HG03045 (cell line): ENCODE results near the gene PCNX4.
A peak's percentile ranks its signal among the peaks of the same experiment; 100 is the strongest.

Experiments
- ATAC-seq: cut with Tn5 transposase; IDR thresholded peaks from one replicate; pipeline ENCODE4 v1.9.1; 2021; ENCODE audit warnings: mild to moderate bottlenecking, moderate library complexity; ENCODE audit not compliant: unreplicated experiment

PCNX4 gene

DNA sequence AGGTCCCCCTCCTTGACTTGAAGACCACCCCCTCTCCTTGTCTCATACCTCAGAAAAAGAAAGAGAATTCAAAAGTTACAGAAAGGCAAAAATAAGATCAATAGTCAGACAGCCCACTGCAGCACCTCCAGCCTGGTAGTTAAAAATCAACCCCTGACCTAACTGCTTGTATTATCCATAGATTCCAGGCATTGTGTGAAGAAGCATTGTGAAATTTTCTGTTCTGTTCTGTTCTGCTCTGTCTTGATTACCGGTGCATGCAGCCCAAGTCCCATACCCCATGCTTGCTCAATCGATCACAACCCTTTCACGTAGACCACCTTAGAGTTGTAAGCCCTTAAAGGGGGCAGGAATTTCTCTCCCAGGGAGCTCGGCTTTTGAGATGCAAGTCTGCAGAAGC lies 79.2 kb downstream of the PCNX4 start:
- no peak for ATAC-seq

DNA sequence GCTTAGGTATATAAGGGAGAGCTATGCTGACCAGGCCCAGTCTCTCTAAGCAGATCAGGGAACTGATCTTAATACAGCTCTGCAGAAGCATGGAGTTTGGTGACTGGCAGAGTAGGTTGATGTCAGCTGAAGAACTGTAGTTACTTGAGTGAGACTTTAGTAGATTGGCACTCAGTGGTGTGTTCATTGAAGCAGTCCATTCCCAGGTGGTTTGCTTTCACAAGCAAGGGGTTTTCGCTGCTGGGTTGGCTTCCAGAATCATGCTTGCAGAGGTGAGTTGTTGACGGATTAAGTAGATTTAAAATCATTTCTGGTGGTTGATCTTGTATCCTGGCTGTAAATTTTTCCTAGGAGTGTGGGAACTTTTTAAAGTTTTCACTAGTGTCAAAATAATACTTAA lies 80.0 kb downstream of the PCNX4 start:
- ATAC-seq: no peak

DNA sequence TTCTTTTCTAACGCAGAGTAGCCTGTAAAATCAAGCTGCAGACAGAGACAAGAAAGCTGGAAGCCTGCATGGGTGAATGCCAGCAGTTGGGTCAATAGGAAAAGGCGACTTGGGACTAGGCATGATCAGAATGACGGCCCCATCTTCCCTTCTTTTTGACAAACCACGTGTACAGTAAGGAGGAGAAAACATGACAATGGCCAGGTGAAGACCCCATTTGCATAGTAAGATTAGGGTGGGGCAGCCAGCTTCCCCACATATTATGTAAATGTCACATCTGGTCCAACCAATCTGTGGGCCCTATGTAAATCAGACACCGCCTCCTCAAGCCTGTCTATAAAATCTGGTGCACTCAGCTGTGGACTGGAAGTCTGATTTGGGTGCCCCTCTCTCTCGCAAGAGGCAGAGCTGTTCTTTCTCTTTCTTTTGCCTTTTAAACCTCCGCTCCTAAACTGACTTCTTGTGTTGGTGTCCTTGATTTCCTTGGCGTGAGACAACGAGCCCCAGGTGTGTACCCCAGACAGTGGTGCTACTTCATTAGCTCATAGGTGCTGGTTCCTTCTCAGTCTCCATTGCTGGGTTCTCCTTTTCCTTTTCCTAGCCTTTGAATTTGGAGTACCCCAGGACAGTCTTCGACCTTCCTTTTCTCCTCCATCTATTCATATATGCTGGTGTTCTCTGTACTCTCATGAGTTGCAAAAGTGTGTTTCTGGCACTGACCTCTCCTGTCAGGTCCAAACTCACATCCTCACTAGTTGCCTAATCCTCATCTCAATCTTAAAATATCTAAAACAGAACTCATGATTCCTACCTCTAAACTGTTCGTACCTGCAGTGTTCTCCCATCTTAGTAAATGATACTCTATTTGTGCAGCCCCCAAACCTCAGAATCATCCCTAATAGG lies 82.9 kb downstream of the PCNX4 start:
- no peak for ATAC-seq

DNA sequence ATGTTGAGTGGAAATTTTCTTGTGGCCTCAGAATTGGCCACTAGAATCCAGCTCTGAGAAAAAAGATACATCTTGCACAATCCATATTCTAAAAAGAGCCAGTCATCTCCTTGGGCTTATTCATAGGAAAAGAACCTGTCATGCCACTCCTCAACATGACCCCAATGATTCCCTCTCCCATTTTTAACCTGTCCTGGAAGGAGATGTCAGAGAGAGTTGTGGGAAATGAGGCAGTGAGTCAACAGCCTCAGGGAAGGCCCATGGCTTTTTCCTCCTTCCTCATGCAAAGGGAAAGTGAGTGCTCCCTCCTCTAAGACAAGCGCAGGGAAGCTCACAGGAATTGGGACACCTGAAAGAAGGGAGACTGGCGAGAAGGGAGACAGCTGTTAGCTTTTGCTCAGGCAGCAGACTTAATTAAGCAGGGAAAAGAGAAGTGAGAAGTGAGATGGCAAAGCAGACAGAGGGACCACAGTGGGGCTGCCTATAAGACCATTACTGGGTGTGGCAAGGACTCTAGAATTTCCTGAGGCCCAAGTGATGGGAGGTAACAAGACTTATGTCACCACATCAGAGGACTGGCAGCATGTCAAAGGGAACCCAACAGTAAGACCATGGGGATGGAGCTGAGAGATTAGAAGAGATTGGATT lies 83.7 kb downstream of the PCNX4 start:
- no peak for ATAC-seq

DNA sequence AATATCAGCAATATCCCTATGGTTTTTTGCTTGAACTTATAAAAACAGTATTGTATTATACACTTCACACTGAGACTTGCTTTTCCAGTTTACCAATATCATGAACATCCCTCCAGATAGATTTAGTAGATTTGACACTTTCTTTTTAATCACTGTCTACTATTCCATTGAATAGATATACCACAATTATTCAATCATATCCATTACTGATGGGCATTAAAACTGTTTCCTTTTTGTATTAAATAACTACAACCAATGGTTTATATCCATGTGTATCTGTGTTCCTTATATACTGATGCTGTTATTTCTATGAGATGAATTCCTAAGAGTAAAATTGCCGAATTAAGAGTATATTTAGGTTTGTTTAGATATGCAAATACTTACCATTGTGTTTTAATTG lies 86.4 kb downstream of the PCNX4 start:
- no peak for ATAC-seq

DNA sequence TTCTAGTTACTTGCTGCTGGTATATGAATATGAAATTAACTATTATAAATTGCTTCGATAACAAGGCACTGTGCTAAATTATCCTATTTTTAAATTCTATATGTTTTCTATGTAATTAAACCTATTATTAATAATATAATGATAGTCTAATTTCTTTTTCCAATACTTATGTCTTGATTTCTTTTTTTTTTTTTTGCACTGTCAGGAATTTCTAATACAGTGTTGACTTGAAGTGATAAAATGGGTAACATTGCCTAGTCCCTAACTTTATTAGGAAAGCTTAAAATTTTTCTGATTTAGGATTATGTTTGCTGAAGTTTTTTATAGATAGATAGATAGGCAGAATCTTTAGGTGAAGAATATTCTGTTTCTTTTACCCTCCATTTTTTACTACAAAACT lies 87.1 kb downstream of the PCNX4 start:
- no peak for ATAC-seq

DNA sequence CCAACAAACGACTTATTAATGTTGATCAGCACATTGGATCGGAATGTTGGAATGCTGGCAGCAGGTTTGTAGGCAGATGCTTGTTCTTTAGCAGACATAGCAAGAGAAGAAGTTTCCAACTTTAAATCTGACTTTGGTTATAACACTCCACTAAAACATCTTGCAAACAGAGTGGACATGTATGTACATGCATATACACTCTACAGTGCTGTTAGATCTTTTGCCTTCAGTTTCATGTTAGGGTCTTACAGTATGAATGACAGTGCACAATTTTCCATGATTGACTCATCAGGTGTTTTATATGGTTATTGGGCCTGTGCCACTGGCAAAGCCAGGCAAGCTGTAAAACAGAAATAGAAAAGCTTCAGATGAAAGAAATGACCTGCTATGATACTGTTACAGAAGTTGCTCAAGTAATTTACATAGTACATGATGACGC lies 87.7 kb downstream of the PCNX4 start:
- no peak for ATAC-seq

DNA sequence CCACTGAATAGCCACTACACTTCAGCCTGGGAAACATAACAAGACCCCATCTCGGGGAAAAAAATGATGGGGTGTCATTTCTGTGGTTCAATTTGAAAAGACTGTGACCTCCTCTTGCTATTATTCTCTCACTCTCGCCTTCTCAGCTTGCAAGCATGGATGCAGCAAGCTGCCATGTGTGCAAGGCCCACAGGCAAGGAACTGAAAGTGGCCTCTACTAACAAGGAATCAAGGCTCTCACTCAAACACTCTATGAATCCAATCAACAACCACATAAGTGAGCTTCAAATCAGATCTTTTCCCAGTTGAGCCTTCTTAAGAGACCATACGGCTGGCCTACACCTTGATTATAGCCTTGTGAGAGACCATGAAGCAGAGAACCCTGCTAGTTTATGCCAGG lies 91.4 kb downstream of the PCNX4 start:
- ATAC-seq: no peak

DNA sequence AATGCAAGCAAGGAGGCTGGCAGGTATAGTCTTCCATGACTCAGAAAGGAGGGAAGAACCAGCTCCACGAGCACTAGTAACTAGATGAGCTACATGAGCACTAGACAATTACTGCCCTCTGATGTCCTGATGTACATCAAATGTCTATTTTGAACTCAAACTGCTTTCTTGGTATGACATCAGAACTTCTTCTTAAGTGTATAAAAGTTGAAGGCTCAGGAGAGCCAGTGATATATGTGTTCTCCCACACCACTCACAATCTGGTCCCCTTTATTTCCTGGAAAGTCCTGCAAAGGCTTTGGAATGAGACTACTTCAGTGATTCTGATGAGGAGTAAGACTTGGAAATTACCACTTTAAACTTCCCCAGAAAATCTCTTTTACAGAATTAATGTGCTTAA lies 92.0 kb downstream of the PCNX4 start:
- peak; percentile 48 for ATAC-seq

DNA sequence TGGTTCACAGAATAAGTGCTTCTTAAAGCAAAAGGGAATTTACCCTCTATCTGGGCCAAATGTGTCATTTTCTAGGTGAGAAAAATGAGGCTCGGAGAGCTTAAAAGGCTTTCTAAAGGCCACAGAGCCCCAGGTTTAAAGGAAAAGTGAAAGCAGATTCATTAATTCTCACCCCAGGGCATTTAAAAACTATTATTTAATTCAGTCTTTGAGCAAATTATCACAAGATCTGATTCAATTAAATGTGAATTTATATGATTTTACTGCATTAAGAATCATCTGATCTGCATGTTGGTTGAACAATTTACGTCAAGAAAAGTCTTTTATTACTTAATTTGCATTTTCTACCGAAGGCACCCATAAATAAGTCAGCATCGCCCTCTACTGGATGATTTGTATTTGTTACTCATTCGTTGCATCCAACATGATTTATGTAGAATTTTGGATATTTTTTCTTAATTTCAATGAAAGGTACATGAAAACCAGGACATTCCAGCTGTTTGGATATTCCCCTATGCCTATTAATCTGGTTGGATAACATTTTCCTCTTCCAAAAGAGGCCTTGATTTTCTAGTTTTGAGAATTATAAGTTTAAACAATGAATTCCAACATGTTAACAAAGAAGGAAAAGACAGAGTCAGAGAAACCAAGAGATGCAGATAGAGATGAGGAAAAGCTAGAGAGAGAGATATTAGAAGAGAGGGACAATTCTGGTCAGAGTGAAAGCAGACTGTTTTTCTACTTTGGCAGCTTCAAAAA lies 92.6 kb downstream of the PCNX4 start:
- peak; percentile 45 for ATAC-seq

DNA sequence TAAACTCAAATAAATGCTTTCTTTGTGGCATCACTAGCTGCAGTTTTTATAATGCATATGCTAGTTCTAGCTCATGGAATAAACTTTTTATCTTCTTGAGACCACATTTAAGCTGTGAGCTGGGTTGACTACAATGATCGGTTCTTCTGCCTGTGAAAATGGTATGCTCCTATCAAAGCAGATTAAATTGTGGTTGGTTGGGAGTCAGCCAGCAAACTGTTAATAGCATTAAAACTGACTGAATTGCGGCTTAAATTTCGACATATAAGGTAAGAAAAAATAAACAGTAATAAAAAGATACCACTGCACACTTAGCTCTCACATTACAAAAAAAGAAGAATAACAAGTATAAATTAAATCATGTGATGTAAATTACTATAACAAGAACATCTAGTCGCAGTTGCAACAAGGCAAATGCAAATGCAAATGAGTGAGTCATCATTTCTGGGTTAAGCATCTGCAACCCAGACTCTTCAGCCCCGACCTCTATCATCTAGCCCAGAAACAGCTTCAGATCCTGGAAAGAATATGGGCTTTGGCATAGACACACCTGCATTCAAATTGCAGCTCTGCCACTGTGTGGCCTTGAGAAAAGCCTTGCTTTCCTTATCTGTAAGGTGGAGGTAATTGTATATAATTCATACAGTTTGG lies 93.3 kb downstream of the PCNX4 start:
- no peak for ATAC-seq

DNA sequence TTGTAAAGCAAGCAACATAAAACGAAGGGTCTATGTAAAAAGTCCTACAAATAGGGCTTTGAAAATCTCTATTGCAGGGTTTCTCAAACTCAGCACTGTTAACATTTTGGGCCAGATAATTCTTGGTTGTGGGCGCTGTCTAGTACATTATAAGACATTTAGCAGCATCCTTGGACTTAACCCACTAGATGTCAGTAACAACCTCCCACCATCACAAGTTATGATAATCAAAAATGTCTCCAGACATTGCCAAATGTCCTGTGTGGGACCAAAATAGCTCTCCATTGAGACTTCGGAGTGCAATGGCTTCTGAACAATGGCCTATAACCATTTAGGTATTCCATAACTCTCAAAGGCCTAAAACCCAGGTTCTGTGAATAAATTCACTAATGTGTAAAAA lies 96.4 kb downstream of the PCNX4 start:
- no peak for ATAC-seq

DNA sequence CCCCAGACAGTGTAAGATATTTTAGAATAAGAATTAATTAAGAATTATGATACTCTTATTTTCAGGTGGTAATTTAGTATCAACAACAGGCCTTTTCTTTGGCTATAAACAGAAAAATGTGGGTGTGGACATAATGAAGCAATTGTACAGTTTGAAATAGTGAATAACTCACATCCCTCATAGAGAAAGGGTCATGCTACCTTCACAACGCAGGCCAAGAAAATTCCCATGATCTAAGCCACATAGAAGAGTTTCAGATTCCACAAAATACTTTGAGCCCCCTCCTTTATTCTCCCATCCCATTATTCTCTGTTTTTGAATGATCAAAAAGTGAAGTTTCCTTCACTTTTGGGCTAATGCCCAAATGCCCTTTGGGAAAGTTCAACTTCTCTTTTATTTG lies 97.0 kb downstream of the PCNX4 start:
- ATAC-seq: no peak

DNA sequence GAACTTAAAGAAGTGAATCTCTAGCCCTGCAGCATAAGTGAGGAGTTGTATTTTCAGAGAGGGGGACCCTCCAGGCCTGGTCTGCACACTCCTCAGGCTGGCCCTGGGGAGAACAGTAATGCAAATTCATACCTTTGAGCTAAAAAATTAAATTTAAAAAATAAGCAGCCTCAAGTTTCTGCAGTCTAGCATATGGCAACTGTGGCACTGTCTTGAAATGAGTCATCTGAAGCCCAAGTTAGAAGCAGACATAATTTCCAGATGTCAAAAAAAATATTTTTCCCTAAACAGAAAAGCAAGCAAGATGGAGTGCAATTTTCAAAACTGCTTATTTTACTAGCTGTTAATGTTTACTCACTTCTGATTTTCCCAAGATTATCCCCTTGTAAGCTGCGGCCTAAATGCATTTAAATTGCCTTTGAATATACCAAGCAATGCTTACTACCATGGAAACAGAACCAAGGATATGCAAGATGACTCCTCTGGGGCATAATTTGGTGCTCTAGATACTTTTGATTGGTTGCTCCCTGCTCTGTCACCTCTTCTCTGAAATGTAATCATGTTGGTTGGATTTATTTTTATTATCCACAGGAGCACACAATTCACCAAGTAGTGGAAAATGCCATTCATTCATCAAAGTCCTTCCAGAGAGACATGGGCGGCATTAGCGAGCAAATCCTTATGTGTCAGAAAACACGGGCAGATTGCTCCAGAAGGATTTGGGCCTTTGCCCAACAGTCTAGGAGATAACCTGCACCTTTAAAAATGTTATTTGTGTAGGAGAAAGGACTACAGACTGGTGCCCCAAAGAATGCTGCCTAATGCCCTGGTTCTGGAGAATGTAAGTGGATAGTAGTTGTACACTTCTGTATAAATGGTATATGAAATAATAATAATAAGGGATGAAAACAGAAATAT lies 98.5 kb downstream of the PCNX4 start:
- ATAC-seq: no peak

DNA sequence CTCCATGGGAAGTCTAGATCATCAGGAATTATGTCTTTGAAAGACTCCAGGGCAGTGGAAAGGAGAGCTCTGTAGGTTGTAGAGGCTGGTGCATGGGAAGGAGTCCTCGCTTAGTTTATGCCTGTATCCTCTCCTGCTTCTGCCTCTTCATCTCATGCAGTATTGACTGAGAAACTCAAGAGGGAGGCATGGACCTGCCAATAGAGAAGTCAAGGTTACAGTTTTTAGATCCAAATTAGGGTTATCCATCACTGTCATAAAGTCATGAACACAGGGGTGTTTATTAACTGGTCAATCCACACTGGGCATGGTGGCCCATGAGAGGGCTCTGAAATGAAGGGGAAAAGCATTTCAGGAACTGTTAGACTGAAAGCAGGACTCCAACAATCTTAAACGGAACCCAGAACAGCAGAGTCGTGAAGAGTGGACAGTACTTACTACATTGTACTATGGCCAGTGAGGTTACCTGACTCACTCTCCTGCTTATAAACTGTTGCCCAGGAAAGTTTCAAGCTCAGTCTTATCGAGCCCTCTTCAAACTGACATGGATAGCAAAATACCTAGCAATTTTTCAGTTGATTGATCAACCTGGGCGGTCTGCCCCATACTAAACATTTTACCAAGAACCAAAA lies 103.6 kb downstream of the PCNX4 start:
- ATAC-seq: no peak

DNA sequence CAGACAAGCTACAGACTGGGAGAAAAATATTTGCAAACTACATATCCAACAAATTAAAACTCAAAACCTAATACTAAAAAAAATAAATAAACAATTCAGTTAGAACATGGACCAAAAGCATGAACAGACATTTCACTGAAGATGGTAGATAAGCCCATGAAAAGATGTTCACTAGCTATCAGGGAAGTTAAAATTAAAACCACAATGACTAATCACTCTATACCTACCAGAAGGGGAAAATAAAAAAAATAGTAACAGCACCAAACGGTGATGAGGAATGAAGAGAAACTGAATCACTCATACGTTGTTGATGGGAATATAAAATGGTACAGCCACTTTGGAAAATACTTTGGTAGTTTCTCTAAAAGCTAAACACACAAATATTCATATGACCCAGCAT lies 104.6 kb downstream of the PCNX4 start:
- no peak for ATAC-seq

DNA sequence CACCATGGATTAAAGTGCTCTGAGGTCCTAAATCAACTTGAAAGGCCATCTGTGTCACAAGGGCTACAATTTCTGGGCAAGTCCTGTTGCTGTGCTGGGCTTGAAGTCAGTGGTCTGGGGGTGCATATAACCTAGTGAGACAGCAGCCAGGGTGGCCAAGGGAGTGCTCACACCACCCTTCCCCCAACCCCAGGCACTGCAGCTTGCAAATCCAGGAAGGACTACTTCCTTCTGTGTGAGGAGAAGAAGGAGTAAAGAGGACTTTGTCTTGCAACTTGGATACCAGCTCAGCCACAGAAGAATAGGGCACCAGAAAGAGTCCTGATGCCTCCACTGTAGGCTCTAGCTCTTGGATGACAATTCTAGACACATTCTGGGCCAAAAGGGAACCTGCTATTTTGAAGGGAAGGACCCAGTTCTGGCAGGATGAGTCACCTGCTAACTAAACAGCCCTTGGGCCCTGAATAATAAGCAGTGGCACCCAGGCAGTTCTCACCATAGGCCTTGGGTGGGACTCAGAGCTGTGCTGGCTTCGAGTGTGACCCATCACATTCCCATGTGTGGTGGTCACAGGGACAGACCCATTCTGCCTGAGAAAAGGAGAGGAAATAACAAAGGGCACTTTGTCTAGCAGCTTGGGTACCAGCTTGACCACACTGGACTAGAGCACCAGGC lies 106.0 kb downstream of the PCNX4 start:
- no peak for ATAC-seq

DNA sequence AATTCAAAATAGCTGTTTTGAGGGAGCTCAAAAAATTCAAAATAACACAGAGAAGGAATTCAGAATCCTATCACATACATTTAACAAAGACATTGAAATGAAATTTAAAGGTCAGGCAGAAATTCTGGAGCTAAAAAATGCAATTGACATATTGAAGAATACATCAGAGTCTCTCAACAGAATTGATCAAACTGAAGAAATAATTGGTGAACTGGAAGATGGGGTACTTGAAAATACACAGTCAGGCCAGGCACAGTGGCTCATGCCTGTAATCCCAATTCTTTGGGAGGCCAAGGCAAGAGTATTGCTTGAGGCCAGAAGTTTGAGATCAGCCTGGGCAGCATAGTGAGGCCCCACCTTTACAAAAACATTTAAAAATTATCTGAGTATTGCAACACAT lies 107.6 kb downstream of the PCNX4 start:
- ATAC-seq: no peak
